Adrenal gland (tissue), 12 donors: Measurements from ENCODE around the gene SMG9. TPM values are rescaled to one million over a fixed set of nuclear protein-coding genes. Genes with fewer than 3 reads are reported as not detected.
A peak's percentile ranks its signal among the peaks of the same experiment; 100 is the strongest.

Experiments used
- DNase-seq, 7 donors: peaks; one replicate each; pipeline ENCODE4 v3.0.0-alpha.2; 2019 to 2020
- H3K27ac ChIP-seq, 5 donors: fragments of 200-600 bp; sonication (generic) in 4 of 5; 1 replicate in 3 of 5; 2 replicates in 2 of 5; pipeline versions ENCODE4 v1.5.1 to v1.8.0; 2016 to 2020; ENCODE audit warnings: mild to moderate bottlenecking in 1 of 5
- H3K27me3 ChIP-seq: fragments of 200-600 bp; 2 replicates; pipeline ENCODE4 v1.8.0; 2021
- H3K36me3 ChIP-seq, 2 donors: fragments of 200-600 bp; replicated peaks in 1 of 2; 1 replicate in 1 of 2; 2 replicates in 1 of 2; pipeline versions ENCODE4 v1.5.1 to v1.8.0; 2018 to 2022
- H3K4me1 ChIP-seq, 2 donors: fragments of 200-600 bp; replicated peaks in 1 of 2; 1 replicate in 1 of 2; 2 replicates in 1 of 2; pipeline versions ENCODE4 v1.5.1 to v1.8.0; 2018 to 2021
- H3K4me3 ChIP-seq, 4 donors: fragments of 200-600 bp; sonication (generic) in 3 of 4; one replicate each; pipeline ENCODE4 v1.5.1; 2016 to 2018
- H3K9me3 ChIP-seq, 3 donors: fragments of 200-600 bp; sonication (generic) in 1 of 3; replicated peaks in 1 of 3; 1 replicate in 2 of 3; 2 replicates in 1 of 3; pipeline versions ENCODE4 v1.5.1 to v1.8.0; 2016 to 2021
- CTCF ChIP-seq, 6 experiments: fragments of 450-650 bp in 4 of 6; fragments of 200-600 bp in 2 of 6; sonication (generic) in 1 of 6; IDR thresholded peaks; 1 replicate in 5 of 6; 2 replicates in 1 of 6; pipeline versions ENCODE4 v1.5.1 to v1.8.0; 2016 to 2021; ENCODE audit warnings: antibody characterized with exemption in 6 of 6, mild to moderate bottlenecking in 2 of 6, moderate library complexity in 1 of 6
- POLR2A ChIP-seq, 2 donors: fragments of 450-650 bp; IDR thresholded peaks; one replicate each; pipeline ENCODE4 v1.6.1; 2017; ENCODE audit warnings: antibody characterized with exemption in 2 of 2, mild to moderate bottlenecking in 2 of 2, moderate library complexity in 1 of 2
- WGBS, 4 donors: extraction: QIAGEN DNeasy Blood & Tissue Kit in 2 of 4; methylation state at CpG; one replicate each; pipeline versions ENCODE4 v1.1.5 to v1.1.7; 2013 to 2017; 5-methylcytosine and 5-hydroxymethylcytosine counted together
- intact Hi-C, 2 donors: fragments of 100-400 bp; cut with DNase I; formaldehyde crosslinking; loops; one replicate each; pipeline versions ENCODE4 v1.14.1 to v1.15.0; 2022 to 2023
- polyA plus RNA-seq, 3 donors: library from polyadenylated mRNA; stranded (reverse); fragments of 200-250 nt in 2 of 3; fragments of 350-450 nt in 1 of 3; fragmentation: Illumina TruSeq in 1 of 3; extraction: RNeasy Lipid Tissue Mini Kit (QIAGEN cat#74804) in 1 of 3; gene quantifications; one replicate each; pipeline ENCODE4 v1.2.3, GENCODE V29; 2013 to 2014
- total RNA-seq, 9 donors: library from RNA; depleted of rRNA in 4 of 9; stranded (reverse); fragments of >200 nt in 4 of 9; fragments of 120-200 nt in 1 of 9; fragmentation: NEBNext Ultra II Directional in 1 of 9; extraction: Animal tissue kit (Norgen Biotek cat#: 25700) in 1 of 9; gene quantifications; one replicate each; pipeline versions ENCODE4 v1.1.0 to v1.2.4, GENCODE V29; 2013 to 2023
- donor health status: healthy with polysubstance abuse.
- donor health status: Bipolar disorder and iron deficiency.
- donor health status: DM: yes; HTN: yes; CAD: no.
- donor health status: DM: no; HTN: no; CAD: no.
- donor health status: DM: no; HTN: no; CAD: no.
- donor health status: DM: yes; HTN: yes; CAD: no.

The SMG9 gene
- total and polyA plus RNA-seq, 12 donors = 19.4 to 63.2 (median 42.8) TPM

GRCh38 chr19:43797118-43797517, 42.4 kb upstream of the SMG9 start:
- peaks cover 3% of the 10 kb centered on the region for H3K27me3 ChIP-seq
- H3K4me3 ChIP-seq = no peak overlapping the region
- TF ChIP-seq CTCF (IDR thresholded peaks at IDR 0.05) (no peak), POLR2A (IDR thresholded peaks at IDR 0.05) (no peak)
- H3K4me1 ChIP-seq = peaks cover 0 to 7% of the 10 kb centered on the region in 2 donors
- H3K9me3 ChIP-seq = no peaks in the 10 kb centered on the region
- WGBS, 4 donors = 41 to 76% (median 60%) methylated on average over 5 to 6 of the region's 6 CpGs
- no peak for DNase-seq
- intact Hi-C loops = no loop called here
- no peak overlapping the region for H3K27ac ChIP-seq
- no peaks in the 10 kb centered on the region for H3K36me3 ChIP-seq

GRCh38 chr19:43790587-43790986, 35.8 kb upstream of the SMG9 start:
- WGBS, 4 donors = 22 to 51% (median 32%) methylated on average over 3 of the region's 3 CpGs

DNA sequence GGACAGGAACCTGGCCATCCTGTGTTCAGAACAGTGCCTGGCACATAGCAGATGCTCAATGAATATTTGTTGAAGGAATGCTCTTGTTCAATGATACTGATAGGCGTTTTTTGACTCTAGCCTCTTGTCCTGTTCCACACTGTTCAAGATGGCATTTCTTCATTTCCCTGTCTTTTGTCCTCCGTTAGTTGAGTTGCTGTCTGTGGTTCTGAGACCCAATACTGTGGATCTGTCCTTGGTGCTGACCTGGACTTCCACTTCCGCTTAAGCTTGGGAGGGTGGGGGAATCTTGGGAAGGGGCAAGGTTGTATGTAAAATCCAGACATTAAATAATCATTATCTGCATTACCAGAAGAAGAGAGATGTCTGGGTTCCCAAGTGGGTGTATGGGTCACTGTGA, 34.3 kb upstream of the SMG9 start:
- no peaks in the 10 kb centered on the region for H3K36me3 ChIP-seq
- no peak overlapping the region for H3K27ac ChIP-seq
- H3K27me3 ChIP-seq = peaks cover 3% of the 10 kb centered on the region
- H3K9me3 ChIP-seq = no peaks in the 10 kb centered on the region
- H3K4me3 ChIP-seq = no peak overlapping the region
- TF ChIP-seq CTCF (IDR thresholded peaks at IDR 0.05) = no peak
- TF ChIP-seq POLR2A (IDR thresholded peaks at IDR 0.05) = no peak
- peaks cover 4 to 8% of the 10 kb centered on the region in 2 donors for H3K4me1 ChIP-seq
- WGBS, 4 donors = 4 to 9% (median 8%) methylated on average over 3 of the region's 3 CpGs
- peak in 1 of 7 donors; percentile 22 for DNase-seq
- intact Hi-C loops = loop anchor here in 1 of 2 donors (5.0 kb wide), 1 partner anchor 117 kb away; the partner anchor contains the start of gene PLAUR

More at GRCh38 chr19:43790587-43790986, 35.8 kb upstream of the SMG9 start:
- H3K27ac ChIP-seq = no peak overlapping the region
- intact Hi-C loops = no loop called here
- H3K4me3 ChIP-seq = no peak overlapping the region
- H3K27me3 ChIP-seq = peaks cover 3% of the 10 kb centered on the region
- no peaks in the 10 kb centered on the region for H3K36me3 ChIP-seq
- no peak for DNase-seq
- H3K9me3 ChIP-seq = no peaks in the 10 kb centered on the region
- no peaks in the 10 kb centered on the region for H3K4me1 ChIP-seq
- TF ChIP-seq POLR2A (IDR thresholded peaks at IDR 0.05) = no peak
- no peak for TF ChIP-seq CTCF (IDR thresholded peaks at IDR 0.05)

- no peak overlapping the region for H3K27ac ChIP-seq
- intact Hi-C loops = loop anchor here in 1 of 2 donors (5.0 kb wide), 1 partner anchor 114 kb away; the partner anchor contains the start of gene PLAUR
Observed at GRCh38 chr19:43786665-43787064, 31.9 kb upstream of the SMG9 start.

More at GRCh38 chr19:43786665-43787064, 31.9 kb upstream of the SMG9 start:
- DNase-seq = no peak
- H3K36me3 ChIP-seq = no peaks in the 10 kb centered on the region
- no peak for TF ChIP-seq POLR2A (IDR thresholded peaks at IDR 0.05)
- TF ChIP-seq CTCF (IDR thresholded peaks at IDR 0.05) = no peak
- no peaks in the 10 kb centered on the region for H3K9me3 ChIP-seq
- peaks cover 4 to 8% of the 10 kb centered on the region in 2 donors for H3K4me1 ChIP-seq
- no peak overlapping the region for H3K4me3 ChIP-seq
- H3K27me3 ChIP-seq = no peaks in the 10 kb centered on the region
- WGBS, 4 donors = 39 to 80% (median 51%) methylated on average over 1 of the region's 1 CpG
